ENCODE data around the gene PCK1. TPM values are rescaled to one million over a fixed set of nuclear protein-coding genes. Genes with fewer than 3 reads are reported as not detected.

Gene PCK1
- total RNA-seq, 1 experiment from 2014 or later = not detected

DNA sequence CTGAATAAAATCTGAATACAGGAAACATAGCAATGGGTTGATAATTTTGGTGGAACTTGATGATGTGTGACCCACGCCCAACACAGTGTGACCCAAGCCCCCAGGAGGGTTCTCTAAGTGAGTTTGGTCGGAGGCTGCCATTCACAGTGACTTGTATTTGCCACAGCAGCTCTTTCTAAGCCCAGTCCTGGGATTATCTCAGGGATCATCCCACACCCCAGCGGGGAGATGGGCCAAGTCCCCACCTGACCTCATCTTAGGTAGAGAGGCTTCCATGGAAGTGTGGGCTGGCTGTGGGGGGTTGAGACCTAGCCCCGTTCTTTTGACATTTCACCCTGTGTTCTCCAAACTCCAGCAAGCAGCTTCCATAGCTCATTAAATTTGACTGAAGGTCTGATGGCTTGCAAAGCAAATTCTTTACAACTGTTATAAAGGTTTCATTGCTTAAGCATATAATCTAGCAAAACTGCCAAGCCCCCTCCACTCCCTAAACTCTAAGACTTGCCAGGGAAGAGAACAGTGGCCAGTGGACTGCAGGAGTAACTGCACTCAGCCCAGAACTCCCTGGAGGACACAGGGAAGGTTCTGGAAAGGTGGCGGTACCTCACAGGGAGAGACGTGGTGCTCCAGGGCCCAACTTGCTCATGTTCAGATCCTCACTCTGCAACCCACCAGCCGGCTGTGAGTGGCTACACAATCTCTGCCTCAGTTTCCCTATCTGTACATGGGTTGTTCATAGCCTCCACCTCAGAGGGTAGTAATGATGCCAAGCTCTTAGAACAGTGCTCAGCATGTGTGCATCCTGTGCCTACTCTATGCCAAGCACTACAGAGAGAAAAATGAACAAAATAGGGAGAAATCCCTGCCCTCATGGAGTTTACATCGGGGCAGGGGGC lies 1.0 kb upstream of the PCK1 start:
- peaks cover 100% of the 10 kb centered on the region for H3K27me3 ChIP-seq (ENCODE audit: insufficient read depth, low read depth)
- intact Hi-C loops (cut with micrococcal nuclease; ENCODE audit: unreplicated experiment) = no loop called here

GRCh38 chr20:57561356-57562279 lies 708 bp downstream of the PCK1 start:
- no peaks in the 10 kb centered on the region for H3K4me1 ChIP-seq (replicated peaks; ENCODE audit: insufficient read depth)
- no peak overlapping the region for H3K27ac ChIP-seq
- no peaks in the 10 kb centered on the region for H3K36me3 ChIP-seq (ENCODE audit: low read depth)
- H3K4me2 ChIP-seq = no peak overlapping the region
- H4K20me1 ChIP-seq (ENCODE audit: insufficient read depth) = no peaks in the 10 kb centered on the region
- no peak overlapping the region for H2AFZ ChIP-seq
- no peaks in the 10 kb centered on the region for H3F3A ChIP-seq (ENCODE audit: insufficient read depth, low read depth)
- intact Hi-C loops (cut with micrococcal nuclease; ENCODE audit: unreplicated experiment) = no loop called here
- CTCF ChIA-PET = interaction anchor here (0.6 kb wide), 1 partner anchor 650 kb away, joined by 4 read pairs; no protein-coding TSS in a partner anchor
- no peak for TF ChIP-seq EZH2 (IDR thresholded peaks at IDR 0.05; ENCODE audit: low read depth)
- TF ChIP-seq, protein P1, sequence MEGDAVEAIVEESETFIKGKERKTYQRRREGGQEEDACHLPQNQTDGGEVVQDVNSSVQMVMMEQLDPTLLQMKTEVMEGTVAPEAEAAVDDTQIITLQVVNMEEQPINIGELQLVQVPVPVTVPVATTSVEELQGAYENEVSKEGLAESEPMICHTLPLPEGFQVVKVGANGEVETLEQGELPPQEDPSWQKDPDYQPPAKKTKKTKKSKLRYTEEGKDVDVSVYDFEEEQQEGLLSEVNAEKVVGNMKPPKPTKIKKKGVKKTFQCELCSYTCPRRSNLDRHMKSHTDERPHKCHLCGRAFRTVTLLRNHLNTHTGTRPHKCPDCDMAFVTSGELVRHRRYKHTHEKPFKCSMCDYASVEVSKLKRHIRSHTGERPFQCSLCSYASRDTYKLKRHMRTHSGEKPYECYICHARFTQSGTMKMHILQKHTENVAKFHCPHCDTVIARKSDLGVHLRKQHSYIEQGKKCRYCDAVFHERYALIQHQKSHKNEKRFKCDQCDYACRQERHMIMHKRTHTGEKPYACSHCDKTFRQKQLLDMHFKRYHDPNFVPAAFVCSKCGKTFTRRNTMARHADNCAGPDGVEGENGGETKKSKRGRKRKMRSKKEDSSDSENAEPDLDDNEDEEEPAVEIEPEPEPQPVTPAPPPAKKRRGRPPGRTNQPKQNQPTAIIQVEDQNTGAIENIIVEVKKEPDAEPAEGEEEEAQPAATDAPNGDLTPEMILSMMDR (conservative IDR thresholded peaks at IDR 0.05) = no peak
- no peaks in the 10 kb centered on the region for H3K9me2 ChIP-seq (ENCODE audit: insufficient read depth)
- H3K4me3 ChIP-seq = no peak overlapping the region
- POLR2A ChIA-PET (ENCODE audit: unreplicated experiment) = no interaction called here
- no peaks in the 10 kb centered on the region for H3K79me2 ChIP-seq (ENCODE audit: low read depth)
- no TSS peak for BruUV-seq (replicated peaks)
- DNase-seq = no peak
- H3K27me3 ChIP-seq (ENCODE audit: insufficient read depth, low read depth) = peaks cover 100% of the 10 kb centered on the region
- no peaks in the 10 kb centered on the region for H3K9me3 ChIP-seq (ENCODE audit: insufficient read depth, low read depth)

More for the DNA sequence above, 1.0 kb upstream of the PCK1 start:
- no peak overlapping the region for H3K27ac ChIP-seq
- BruUV-seq (replicated peaks) = no TSS peak
- no peak for TF ChIP-seq EZH2 (IDR thresholded peaks at IDR 0.05; ENCODE audit: low read depth)
- TF ChIP-seq, protein P1 (conservative IDR thresholded peaks at IDR 0.05) = no peak
- H3K79me2 ChIP-seq (ENCODE audit: low read depth) = no peaks in the 10 kb centered on the region
- CTCF ChIA-PET = no interaction called here
- H3K4me2 ChIP-seq = no peak overlapping the region
- DNase-seq = no peak
- H3K9me3 ChIP-seq (ENCODE audit: insufficient read depth, low read depth) = no peaks in the 10 kb centered on the region
- no peaks in the 10 kb centered on the region for H3F3A ChIP-seq (ENCODE audit: insufficient read depth, low read depth)
- POLR2A ChIA-PET (ENCODE audit: unreplicated experiment) = no interaction called here
- no peaks in the 10 kb centered on the region for H3K4me1 ChIP-seq (replicated peaks; ENCODE audit: insufficient read depth)
- H3K9me2 ChIP-seq (ENCODE audit: insufficient read depth) = no peaks in the 10 kb centered on the region
- H2AFZ ChIP-seq = no peak overlapping the region
- H3K36me3 ChIP-seq (ENCODE audit: low read depth) = no peaks in the 10 kb centered on the region
- H3K4me3 ChIP-seq = no peak overlapping the region
- H4K20me1 ChIP-seq (ENCODE audit: insufficient read depth) = no peaks in the 10 kb centered on the region

- H3F3A ChIP-seq (ENCODE audit: insufficient read depth, low read depth) = no peaks in the 10 kb centered on the region
- no peaks in the 10 kb centered on the region for H3K9me3 ChIP-seq (ENCODE audit: insufficient read depth, low read depth)
- no peak overlapping the region for H3K4me2 ChIP-seq
- ChIA-PET POLR2A (ENCODE audit: unreplicated experiment) (no interaction called here), CTCF (no interaction called here)
- intact Hi-C loops (cut with micrococcal nuclease; ENCODE audit: unreplicated experiment) = no loop called here
- no peak overlapping the region for H2AFZ ChIP-seq
- H3K27ac ChIP-seq = no peak overlapping the region
- DNase-seq = no peak
- H3K36me3 ChIP-seq (ENCODE audit: low read depth) = no peaks in the 10 kb centered on the region
- no peak for TF ChIP-seq EZH2 (IDR thresholded peaks at IDR 0.05; ENCODE audit: low read depth)
- TF ChIP-seq, protein P1 (conservative IDR thresholded peaks at IDR 0.05) = no peak
- no peaks in the 10 kb centered on the region for H3K79me2 ChIP-seq (ENCODE audit: low read depth)
- no peaks in the 10 kb centered on the region for H3K4me1 ChIP-seq (replicated peaks; ENCODE audit: insufficient read depth)
- no peak overlapping the region for H3K4me3 ChIP-seq
- no peaks in the 10 kb centered on the region for H3K9me2 ChIP-seq (ENCODE audit: insufficient read depth)
- no TSS peak for BruUV-seq (replicated peaks)
- H3K27me3 ChIP-seq (ENCODE audit: insufficient read depth, low read depth) = peaks cover 100% of the 10 kb centered on the region
- H4K20me1 ChIP-seq (ENCODE audit: insufficient read depth) = no peaks in the 10 kb centered on the region
These were observed 1.9 kb downstream of the PCK1 start for GRCh38 chr20:57562541-57563465.

All from PC-9 (cell line).